Spleen (tissue), 11 donors: ENCODE data around the gene PITPNC1. TPM values are rescaled to one million over a fixed set of nuclear protein-coding genes. Genes with fewer than 3 reads are reported as not detected.

Experiments used
- DNase-seq: peaks from one replicate; pipeline ENCODE4 v3.0.0-alpha.2; 2020
- H3K27ac ChIP-seq, 8 donors: fragments of 200-600 bp; sonication (generic) in 7 of 8; 1 replicate in 4 of 8; 2 replicates in 4 of 8; pipeline versions ENCODE4 v1.5.0 to v1.8.0; 2016 to 2021; ENCODE audit warnings: inconsistent platforms in 4 of 8, mild to moderate bottlenecking in 4 of 8, moderate library complexity in 1 of 8
- H3K27me3 ChIP-seq, 7 donors: fragments of 200-600 bp; sonication (generic) in 6 of 7; replicated peaks in 1 of 7; 1 replicate in 4 of 7; 2 replicates in 3 of 7; pipeline versions ENCODE4 v1.5.0 to v1.8.0; 2016 to 2021; ENCODE audit warnings: inconsistent platforms in 3 of 7, mild to moderate bottlenecking in 1 of 7
- H3K36me3 ChIP-seq, 6 donors: fragments of 200-600 bp; sonication (generic) in 5 of 6; 1 replicate in 4 of 6; 2 replicates in 2 of 6; pipeline versions ENCODE4 v1.5.0 to v1.8.0; 2016 to 2021; ENCODE audit warnings: inconsistent platforms in 2 of 6
- H3K4me1 ChIP-seq, 6 donors: fragments of 200-600 bp; sonication (generic) in 5 of 6; 1 replicate in 3 of 6; 2 replicates in 3 of 6; pipeline versions ENCODE4 v1.5.0 to v1.8.0; 2016 to 2021; ENCODE audit warnings: inconsistent platforms in 3 of 6
- H3K4me3 ChIP-seq, 8 donors: fragments of 200-600 bp; sonication (generic) in 7 of 8; 1 replicate in 4 of 8; 2 replicates in 4 of 8; pipeline versions ENCODE4 v1.5.0 to v1.8.0; 2016 to 2021; ENCODE audit warnings: inconsistent platforms in 4 of 8, mild to moderate bottlenecking in 4 of 8, moderate library complexity in 2 of 8
- H3K9me3 ChIP-seq, 8 donors: fragments of 200-600 bp; sonication (generic) in 7 of 8; 1 replicate in 4 of 8; 2 replicates in 4 of 8; pipeline versions ENCODE4 v1.5.0 to v1.8.0; 2016 to 2021; ENCODE audit warnings: inconsistent platforms in 4 of 8
- POLR2A ChIP-seq, 3 donors: fragments of 450-650 bp; IDR thresholded peaks; one replicate each; pipeline ENCODE4 v1.5.1; 2017; ENCODE audit warnings: antibody characterized with exemption in 3 of 3, mild to moderate bottlenecking in 1 of 3
- POLR2AphosphoS5 ChIP-seq, 3 donors: sonication (generic); formaldehyde crosslinking; IDR thresholded peaks; one replicate each; pipeline ENCODE4 v1.5.1; 2017; ENCODE audit warnings: antibody characterized with exemption in 3 of 3
- WGBS, 5 donors: extraction: QIAGEN DNeasy Blood & Tissue Kit in 3 of 5; methylation state at CpG; one replicate each; pipeline versions ENCODE4 v1.1.5 to v1.1.7; 2013 to 2018; 5-methylcytosine and 5-hydroxymethylcytosine counted together
- intact Hi-C: fragments of 100-400 bp; cut with DNase I; formaldehyde crosslinking; loops from one replicate; pipeline ENCODE4 v1.15.0; 2023; ENCODE audit warnings: low total_unique reads
- polyA plus RNA-seq, 3 donors: library from polyadenylated mRNA; stranded (reverse); fragments of 200-250 nt; gene quantifications; one replicate each; pipeline ENCODE4 v1.2.1, GENCODE V29; 2013
- total RNA-seq, 7 donors: library from RNA; depleted of rRNA in 3 of 7; stranded (reverse); fragments of >200 nt in 3 of 7; fragmentation: NEBNext Ultra II Directional in 4 of 7; extraction: Animal tissue kit (Norgen Biotek cat#: 25700) in 4 of 7; gene quantifications; one replicate each; pipeline versions ENCODE4 v1.1.0 to v1.2.1, GENCODE V29; 2016 to 2021
- TF ChIP-seq, protein P1 (sequence below), 11 experiments: fragments of 200-600 bp in 7 of 11; fragments of 450-650 bp in 4 of 11; sonication (generic) in 4 of 11; IDR thresholded peaks in 8 of 11; conservative IDR thresholded peaks in 3 of 11; 1 replicate in 7 of 11; 2 replicates in 4 of 11; pipeline versions ENCODE4 v1.4.0 to v1.8.0; 2016 to 2021; ENCODE audit warnings: antibody characterized with exemption in 11 of 11, inconsistent platforms in 4 of 11, mild to moderate bottlenecking in 1 of 11
- donor health status: healthy with polysubstance abuse.
- donor health status: DM: no; HTN: no; CAD: no; lungs with moderate emphysema.
- donor health status: DM: no; HTN: no; CAD: no.
- donor health status: Bipolar disorder and iron deficiency.
- donor health status: healthy.
- donor health status: DM: no; HTN: no; CAD: no.
- donor health status: DM: yes; HTN: yes; CAD: no.

Gene PITPNC1
- total and polyA plus RNA-seq, 10 donors = 5.8 to 33.8 (median 18.8) TPM

DNA sequence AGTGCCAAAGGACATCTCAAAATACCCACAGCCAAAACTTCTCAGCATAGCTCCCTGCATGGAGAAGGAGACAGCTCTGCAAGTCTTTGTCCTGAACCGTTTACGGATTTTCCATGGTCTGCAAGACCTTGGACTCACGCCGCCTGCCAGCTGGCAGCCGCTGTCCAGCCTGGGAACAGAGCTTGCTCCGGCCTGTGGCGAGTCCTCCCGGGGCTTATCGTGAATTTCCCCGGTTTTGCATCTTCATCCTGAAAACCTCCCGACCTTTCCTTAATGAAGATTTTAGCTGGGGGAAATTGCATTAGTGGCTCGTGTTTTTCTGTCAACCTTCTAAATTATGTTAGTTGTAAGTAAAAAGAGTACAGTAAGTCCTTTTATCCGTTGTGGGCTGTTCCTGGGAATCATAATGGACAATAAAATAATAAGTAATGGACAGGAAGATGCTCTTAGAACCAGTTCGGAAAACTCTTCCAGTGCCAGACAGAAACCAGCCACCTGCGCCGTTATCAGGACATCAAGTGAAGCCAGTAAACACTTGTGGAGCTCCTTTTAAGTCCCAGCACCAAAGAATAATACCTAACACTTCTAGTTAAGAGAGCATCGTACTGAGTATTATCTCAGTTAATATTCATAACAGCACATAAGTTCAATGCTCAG is 228.3 kb downstream of the PITPNC1 start:
- intact Hi-C loops = no loop called here
- DNase-seq = no peak
- peak in 1 of 3 donors; percentile 19 for TF ChIP-seq POLR2AphosphoS5 (IDR thresholded peaks at IDR 0.05)
- TF ChIP-seq, protein P1, sequence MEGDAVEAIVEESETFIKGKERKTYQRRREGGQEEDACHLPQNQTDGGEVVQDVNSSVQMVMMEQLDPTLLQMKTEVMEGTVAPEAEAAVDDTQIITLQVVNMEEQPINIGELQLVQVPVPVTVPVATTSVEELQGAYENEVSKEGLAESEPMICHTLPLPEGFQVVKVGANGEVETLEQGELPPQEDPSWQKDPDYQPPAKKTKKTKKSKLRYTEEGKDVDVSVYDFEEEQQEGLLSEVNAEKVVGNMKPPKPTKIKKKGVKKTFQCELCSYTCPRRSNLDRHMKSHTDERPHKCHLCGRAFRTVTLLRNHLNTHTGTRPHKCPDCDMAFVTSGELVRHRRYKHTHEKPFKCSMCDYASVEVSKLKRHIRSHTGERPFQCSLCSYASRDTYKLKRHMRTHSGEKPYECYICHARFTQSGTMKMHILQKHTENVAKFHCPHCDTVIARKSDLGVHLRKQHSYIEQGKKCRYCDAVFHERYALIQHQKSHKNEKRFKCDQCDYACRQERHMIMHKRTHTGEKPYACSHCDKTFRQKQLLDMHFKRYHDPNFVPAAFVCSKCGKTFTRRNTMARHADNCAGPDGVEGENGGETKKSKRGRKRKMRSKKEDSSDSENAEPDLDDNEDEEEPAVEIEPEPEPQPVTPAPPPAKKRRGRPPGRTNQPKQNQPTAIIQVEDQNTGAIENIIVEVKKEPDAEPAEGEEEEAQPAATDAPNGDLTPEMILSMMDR (IDR thresholded peaks at IDR 0.05 in 8 of 11, conservative IDR thresholded peaks at IDR 0.05 in 3 of 11) = no peak
- Histone ChIP-seq H3K27me3 (no peaks in the 10 kb centered on the region), H3K9me3 (no peaks in the 10 kb centered on the region), H3K27ac (no peak overlapping the region), H3K4me3 (no peak overlapping the region), H3K4me1 (peaks cover 0 to 3% (median 0%) of the 10 kb centered on the region in 6 donors), H3K36me3 (peaks cover 0 to 5% (median 0%) of the 10 kb centered on the region in 6 donors)
- 69 to 88% (median 80%) methylated on average over 17 of the region's 17 CpGs for WGBS, 5 donors

GRCh38 chr17:67606471-67606870 is 229.4 kb downstream of the PITPNC1 start:
- no peaks in the 10 kb centered on the region for H3K27me3 ChIP-seq
- no peak for DNase-seq
- H3K4me1 ChIP-seq = peaks cover 0 to 3% (median 0%) of the 10 kb centered on the region in 6 donors
- no peak overlapping the region for H3K27ac ChIP-seq
- WGBS, 5 donors = 57 to 74% (median 62%) methylated on average over 10 of the region's 10 CpGs
- H3K9me3 ChIP-seq = no peaks in the 10 kb centered on the region
- no peak overlapping the region for H3K4me3 ChIP-seq
- peaks cover 0 to 5% (median 0%) of the 10 kb centered on the region in 6 donors for H3K36me3 ChIP-seq
- TF ChIP-seq, protein P1 (IDR thresholded peaks at IDR 0.05 in 8 of 11, conservative IDR thresholded peaks at IDR 0.05 in 3 of 11) = no peak
- no peak for TF ChIP-seq POLR2AphosphoS5 (IDR thresholded peaks at IDR 0.05)
- TF ChIP-seq POLR2A (IDR thresholded peaks at IDR 0.05) = no peak
- intact Hi-C loops = no loop called here

- no peak overlapping the region for H3K27ac ChIP-seq
- H3K36me3 ChIP-seq = peaks cover 0 to 5% (median 0%) of the 10 kb centered on the region in 6 donors
- no peaks in the 10 kb centered on the region for H3K27me3 ChIP-seq
- TF ChIP-seq POLR2AphosphoS5 (IDR thresholded peaks at IDR 0.05) = no peak
- TF ChIP-seq, protein P1 (IDR thresholded peaks at IDR 0.05 in 8 of 11, conservative IDR thresholded peaks at IDR 0.05 in 3 of 11) = no peak
- no peak for TF ChIP-seq POLR2A (IDR thresholded peaks at IDR 0.05)
- intact Hi-C loops = no loop called here
- WGBS, 5 donors = 72 to 78% (median 77%) methylated on average over 10 of the region's 10 CpGs
- peaks cover 0 to 3% (median 0%) of the 10 kb centered on the region in 6 donors for H3K4me1 ChIP-seq
- H3K9me3 ChIP-seq = no peaks in the 10 kb centered on the region
- H3K4me3 ChIP-seq = no peak overlapping the region
- DNase-seq = no peak
These were observed 230.0 kb downstream of the PITPNC1 start for GRCh38 chr17:67606896-67607604.

- H3K9me3 ChIP-seq = no peaks in the 10 kb centered on the region
- H3K36me3 ChIP-seq = peaks cover 0 to 5% (median 0%) of the 10 kb centered on the region in 6 donors
- H3K27ac ChIP-seq = no peak overlapping the region
- no peak for TF ChIP-seq POLR2AphosphoS5 (IDR thresholded peaks at IDR 0.05)
- TF ChIP-seq, protein P1 (IDR thresholded peaks at IDR 0.05 in 8 of 11, conservative IDR thresholded peaks at IDR 0.05 in 3 of 11) = no peak
- TF ChIP-seq POLR2A (IDR thresholded peaks at IDR 0.05) = no peak
- no peaks in the 10 kb centered on the region for H3K27me3 ChIP-seq
- DNase-seq = no peak
- H3K4me1 ChIP-seq = peaks cover 0 to 3% (median 0%) of the 10 kb centered on the region in 6 donors
- intact Hi-C loops = no loop called here
- WGBS, 5 donors = 95 to 99% (median 96%) methylated on average over 8 of the region's 8 CpGs
- H3K4me3 ChIP-seq = no peak overlapping the region
These were observed 233.0 kb downstream of the PITPNC1 start for GRCh38 chr17:67610061-67610460.
